Stimulated activated naive CD4-positive, alpha-beta T cell treated with Interleukin-2 at 50 U/mL for 16 hours (primary cell): Measurements from ENCODE around the gene LRRC8D.

Source experiments
- DNase-seq: peaks from one replicate; lab custom pipeline; 2025; lab: John Stamatoyannopoulos, UW

LRRC8D gene

GRCh38 chr1:89896105-89896942 lies 75.5 kb downstream of the LRRC8D start:
- DNase-seq = no peak

- no peak for DNase-seq
Measured at GRCh38 chr1:89897347-89898133, 76.7 kb downstream of the LRRC8D start.

- no peak for DNase-seq
Measured at GRCh38 chr1:89898150-89898549, 77.3 kb downstream of the LRRC8D start.

GRCh38 chr1:89898695-89899470 lies 78.1 kb downstream of the LRRC8D start:
- DNase-seq = no peak

GRCh38 chr1:89900323-89900722 lies 79.5 kb downstream of the LRRC8D start:
- DNase-seq = no peak

GRCh38 chr1:89900791-89901708 lies 80.2 kb downstream of the LRRC8D start:
- no peak for DNase-seq

GRCh38 chr1:89901957-89902669 lies 81.3 kb downstream of the LRRC8D start:
- DNase-seq = no peak

- DNase-seq = no peak
Measured at GRCh38 chr1:89903550-89903949, 82.7 kb downstream of the LRRC8D start.

- DNase-seq = no peak
Measured at GRCh38 chr1:89904219-89904980, 83.6 kb downstream of the LRRC8D start.

- no peak for DNase-seq
Measured at GRCh38 chr1:89905395-89906058, 84.7 kb downstream of the LRRC8D start.

- DNase-seq = no peak
Measured at GRCh38 chr1:89906088-89906487, 85.3 kb downstream of the LRRC8D start.

GRCh38 chr1:89907727-89908212 lies 86.9 kb downstream of the LRRC8D start:
- no peak for DNase-seq

GRCh38 chr1:89908273-89908671 lies 87.4 kb downstream of the LRRC8D start:
- no peak for DNase-seq

GRCh38 chr1:89908672-89909436 lies 88.0 kb downstream of the LRRC8D start:
- no peak for DNase-seq

- no peak for DNase-seq
Measured at GRCh38 chr1:89910268-89910667, 89.4 kb downstream of the LRRC8D start.

GRCh38 chr1:89910780-89911179 lies 89.9 kb downstream of the LRRC8D start:
- DNase-seq = no peak

GRCh38 chr1:89911191-89911991 lies 90.6 kb downstream of the LRRC8D start:
- DNase-seq = no peak

GRCh38 chr1:89912073-89912472 lies 91.2 kb downstream of the LRRC8D start:
- DNase-seq = no peak
